ENCODE measurements around the gene C9orf43.

Gene C9orf43

DNA sequence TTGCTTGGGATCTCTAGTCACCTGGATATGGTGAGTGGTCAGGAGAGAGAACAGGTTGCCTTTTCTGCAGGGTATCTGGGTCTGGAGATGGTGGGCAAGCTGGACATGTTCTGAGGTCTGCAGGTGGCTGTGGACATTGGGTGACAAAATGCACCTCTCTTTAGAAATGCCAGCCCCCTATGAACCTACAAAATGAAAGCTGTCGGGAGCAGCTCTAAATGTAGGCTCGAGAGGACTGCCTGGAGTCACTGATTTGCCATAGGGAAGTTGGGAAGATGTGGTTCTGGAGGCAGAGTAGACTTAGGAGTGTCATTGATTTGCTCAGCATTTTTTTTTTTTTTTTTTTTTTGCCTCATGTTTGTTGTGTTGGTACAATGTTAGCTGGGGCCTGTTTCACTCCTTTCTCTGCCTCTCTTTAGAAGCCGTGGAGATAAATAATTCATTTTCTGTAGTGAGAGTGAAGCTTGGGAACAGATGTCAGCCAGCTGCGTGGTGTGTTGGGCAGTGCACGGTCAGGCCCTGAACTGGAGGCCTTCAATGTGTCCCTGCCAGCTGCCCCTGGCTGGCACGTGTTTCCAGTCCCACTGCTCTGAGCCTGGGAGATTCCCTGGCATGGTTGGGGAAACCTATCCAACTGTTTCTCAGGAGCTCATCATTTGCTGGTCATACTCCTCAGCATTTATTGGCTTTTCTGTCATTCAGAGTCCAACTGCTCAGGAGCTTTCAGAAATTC lies 58.3 kb downstream of the C9orf43 start:
- ATAC-seq (ENCODE audit: low read depth) (no peak), DNase-seq (ENCODE audit: low spot score) (no peak)
- Histone ChIP-seq H3K9me3 (ENCODE audit: severe bottlenecking) (no peaks in the 10 kb centered on the region), H3K4me3 (ENCODE audit: severe bottlenecking) (no peak overlapping the region), H3K4me1 (ENCODE audit: insufficient read depth, poor library complexity, severe bottlenecking) (no peaks in the 10 kb centered on the region), H3K27ac (ENCODE audit: poor library complexity, severe bottlenecking) (no peak overlapping the region), H3K27me3 (ENCODE audit: insufficient read depth, poor library complexity, severe bottlenecking) (no peaks in the 10 kb centered on the region), H3K36me3 (ENCODE audit: low read depth) (no peaks in the 10 kb centered on the region)
- TF ChIP-seq, protein P1, sequence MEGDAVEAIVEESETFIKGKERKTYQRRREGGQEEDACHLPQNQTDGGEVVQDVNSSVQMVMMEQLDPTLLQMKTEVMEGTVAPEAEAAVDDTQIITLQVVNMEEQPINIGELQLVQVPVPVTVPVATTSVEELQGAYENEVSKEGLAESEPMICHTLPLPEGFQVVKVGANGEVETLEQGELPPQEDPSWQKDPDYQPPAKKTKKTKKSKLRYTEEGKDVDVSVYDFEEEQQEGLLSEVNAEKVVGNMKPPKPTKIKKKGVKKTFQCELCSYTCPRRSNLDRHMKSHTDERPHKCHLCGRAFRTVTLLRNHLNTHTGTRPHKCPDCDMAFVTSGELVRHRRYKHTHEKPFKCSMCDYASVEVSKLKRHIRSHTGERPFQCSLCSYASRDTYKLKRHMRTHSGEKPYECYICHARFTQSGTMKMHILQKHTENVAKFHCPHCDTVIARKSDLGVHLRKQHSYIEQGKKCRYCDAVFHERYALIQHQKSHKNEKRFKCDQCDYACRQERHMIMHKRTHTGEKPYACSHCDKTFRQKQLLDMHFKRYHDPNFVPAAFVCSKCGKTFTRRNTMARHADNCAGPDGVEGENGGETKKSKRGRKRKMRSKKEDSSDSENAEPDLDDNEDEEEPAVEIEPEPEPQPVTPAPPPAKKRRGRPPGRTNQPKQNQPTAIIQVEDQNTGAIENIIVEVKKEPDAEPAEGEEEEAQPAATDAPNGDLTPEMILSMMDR (IDR thresholded peaks at IDR 0.05; ENCODE audit: poor library complexity, severe bottlenecking) = no peak

DNA sequence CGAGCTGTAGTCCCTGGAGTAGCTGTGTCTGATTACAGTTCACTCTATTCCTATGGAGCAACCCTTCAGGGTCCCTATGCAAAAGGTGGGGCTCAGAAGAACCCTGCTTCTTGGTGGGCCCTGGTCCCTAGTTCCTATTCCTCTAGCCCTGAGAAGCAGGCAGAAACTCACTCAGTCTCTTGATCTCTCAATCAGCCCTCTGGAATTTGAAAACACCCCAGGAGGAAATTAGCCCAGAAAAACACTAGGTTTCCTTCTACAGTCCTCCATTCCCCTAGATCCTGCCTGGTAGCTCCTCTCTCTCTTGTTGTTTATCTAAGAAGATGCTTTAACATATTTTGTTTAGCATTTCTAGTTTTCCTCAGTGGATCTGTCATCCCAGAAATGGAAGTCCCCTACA lies 60.6 kb downstream of the C9orf43 start:
- Histone ChIP-seq H3K9me3 (ENCODE audit: severe bottlenecking) (no peaks in the 10 kb centered on the region), H3K36me3 (ENCODE audit: low read depth) (no peaks in the 10 kb centered on the region), H3K27me3 (ENCODE audit: insufficient read depth, poor library complexity, severe bottlenecking) (no peaks in the 10 kb centered on the region), H3K4me3 (ENCODE audit: severe bottlenecking) (no peak overlapping the region), H3K27ac (ENCODE audit: poor library complexity, severe bottlenecking) (no peak overlapping the region), H3K4me1 (ENCODE audit: insufficient read depth, poor library complexity, severe bottlenecking) (no peaks in the 10 kb centered on the region)
- DNase-seq (ENCODE audit: low spot score) = no peak
- TF ChIP-seq, protein P1 (IDR thresholded peaks at IDR 0.05; ENCODE audit: poor library complexity, severe bottlenecking) = no peak
- ATAC-seq (ENCODE audit: low read depth) = no peak

- H3K27me3 ChIP-seq (ENCODE audit: insufficient read depth, poor library complexity, severe bottlenecking) = no peaks in the 10 kb centered on the region
- H3K27ac ChIP-seq (ENCODE audit: poor library complexity, severe bottlenecking) = no peak overlapping the region
- H3K36me3 ChIP-seq (ENCODE audit: low read depth) = no peaks in the 10 kb centered on the region
- H3K4me1 ChIP-seq (ENCODE audit: insufficient read depth, poor library complexity, severe bottlenecking) = no peaks in the 10 kb centered on the region
- no peaks in the 10 kb centered on the region for H3K9me3 ChIP-seq (ENCODE audit: severe bottlenecking)
- DNase-seq (ENCODE audit: low spot score) (no peak), ATAC-seq (ENCODE audit: low read depth) (no peak)
- TF ChIP-seq, protein P1 (IDR thresholded peaks at IDR 0.05; ENCODE audit: poor library complexity, severe bottlenecking) = no peak
- no peak overlapping the region for H3K4me3 ChIP-seq (ENCODE audit: severe bottlenecking)
Measured at GRCh38 chr9:113471566-113471965, 61.0 kb downstream of the C9orf43 start.

- no peaks in the 10 kb centered on the region for H3K9me3 ChIP-seq (ENCODE audit: severe bottlenecking)
Measured at GRCh38 chr9:113472199-113472598, 61.7 kb downstream of the C9orf43 start.

More at GRCh38 chr9:113472199-113472598, 61.7 kb downstream of the C9orf43 start:
- ATAC-seq (ENCODE audit: low read depth) (no peak), DNase-seq (ENCODE audit: low spot score) (no peak)
- Histone ChIP-seq H3K27me3 (ENCODE audit: insufficient read depth, poor library complexity, severe bottlenecking) (no peaks in the 10 kb centered on the region), H3K27ac (ENCODE audit: poor library complexity, severe bottlenecking) (no peak overlapping the region), H3K36me3 (ENCODE audit: low read depth) (no peaks in the 10 kb centered on the region), H3K4me3 (ENCODE audit: severe bottlenecking) (no peak overlapping the region), H3K4me1 (ENCODE audit: insufficient read depth, poor library complexity, severe bottlenecking) (no peaks in the 10 kb centered on the region)
- TF ChIP-seq, protein P1 (IDR thresholded peaks at IDR 0.05; ENCODE audit: poor library complexity, severe bottlenecking) = no peak
